ENCODE data around the gene EML1. TPM values are rescaled to one million over a fixed set of nuclear protein-coding genes. Genes with fewer than 3 reads are reported as not detected.

The EML1 gene
- total RNA-seq, 1 experiment from 2014 or later: 7.2 TPM

DNA sequence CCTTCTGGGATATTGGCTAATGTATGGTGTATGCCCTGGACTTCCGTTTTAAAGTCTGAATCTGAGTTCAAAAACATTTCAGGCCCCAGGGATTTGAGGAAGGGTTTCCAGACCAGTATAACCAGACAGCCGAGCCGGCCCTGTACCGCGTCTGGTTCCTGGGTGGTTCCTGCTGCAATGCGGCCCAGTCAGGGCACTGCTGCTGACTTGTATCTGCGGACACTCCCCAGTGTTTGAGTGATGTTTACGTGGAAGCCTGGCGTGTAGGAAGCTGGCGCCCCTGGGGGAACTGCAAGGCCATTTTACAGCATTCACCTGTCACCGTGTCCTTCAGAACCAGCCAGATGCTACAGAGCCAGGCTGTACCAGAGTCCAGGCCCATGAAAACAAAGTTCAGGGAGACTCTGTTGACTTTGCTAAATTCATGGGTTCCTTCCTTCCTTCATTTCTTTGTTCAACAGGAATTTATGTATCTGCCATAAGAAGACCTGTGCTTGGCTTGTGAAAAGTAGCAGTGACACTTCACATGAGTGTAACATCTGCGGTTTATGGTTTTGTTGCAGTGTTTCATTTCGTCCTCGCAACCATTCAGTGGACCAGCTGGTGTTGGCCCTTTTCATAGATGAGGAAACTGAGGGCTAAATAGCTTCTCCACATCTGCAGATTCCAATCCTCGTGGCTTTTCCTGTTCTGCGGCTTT, 16.8 kb downstream of the EML1 start:
- CTCF ChIA-PET: no interaction called here
- H3K4me3 Mint-ChIP-seq (ENCODE audit: unreplicated experiment): no peak overlapping the region
- Histone ChIP-seq H3K36me3 (ENCODE audit: control insufficient read depth, insufficient read depth, low read length) (no peaks in the 10 kb centered on the region), H3K4me3 (ENCODE audit: low read depth, low read length) (no peak overlapping the region), H3K4me1 (no peaks in the 10 kb centered on the region), H3K27me3 (replicated peaks; ENCODE audit: control insufficient read depth, insufficient read depth, low read length) (no peaks in the 10 kb centered on the region), H3K9me3 (no peaks in the 10 kb centered on the region)
- no peaks in the 10 kb centered on the region for H3K4me1 Mint-ChIP-seq (ENCODE audit: low read depth, unreplicated experiment)
- no peaks in the 10 kb centered on the region for H3K9me3 Mint-ChIP-seq (ENCODE audit: unreplicated experiment)
- no TSS peak for BruUV-seq (replicated peaks)
- no peak for DNase-seq
- no peak overlapping the region for H3K27ac Mint-ChIP-seq (ENCODE audit: unreplicated experiment)
- H3K27me3 Mint-ChIP-seq (ENCODE audit: insufficient read depth, unreplicated experiment): peaks cover 4% of the 10 kb centered on the region
- POLR2A ChIA-PET: no interaction called here
- intact Hi-C loops (cut with micrococcal nuclease; ENCODE audit: unreplicated experiment): loop anchor here (5.0 kb wide), 1 partner anchor 78 kb away; no protein-coding TSS in a partner anchor
- peaks cover 6% of the 10 kb centered on the region for H3K36me3 Mint-ChIP-seq (ENCODE audit: insufficient read depth, unreplicated experiment)
- TF ChIP-seq, protein P1, sequence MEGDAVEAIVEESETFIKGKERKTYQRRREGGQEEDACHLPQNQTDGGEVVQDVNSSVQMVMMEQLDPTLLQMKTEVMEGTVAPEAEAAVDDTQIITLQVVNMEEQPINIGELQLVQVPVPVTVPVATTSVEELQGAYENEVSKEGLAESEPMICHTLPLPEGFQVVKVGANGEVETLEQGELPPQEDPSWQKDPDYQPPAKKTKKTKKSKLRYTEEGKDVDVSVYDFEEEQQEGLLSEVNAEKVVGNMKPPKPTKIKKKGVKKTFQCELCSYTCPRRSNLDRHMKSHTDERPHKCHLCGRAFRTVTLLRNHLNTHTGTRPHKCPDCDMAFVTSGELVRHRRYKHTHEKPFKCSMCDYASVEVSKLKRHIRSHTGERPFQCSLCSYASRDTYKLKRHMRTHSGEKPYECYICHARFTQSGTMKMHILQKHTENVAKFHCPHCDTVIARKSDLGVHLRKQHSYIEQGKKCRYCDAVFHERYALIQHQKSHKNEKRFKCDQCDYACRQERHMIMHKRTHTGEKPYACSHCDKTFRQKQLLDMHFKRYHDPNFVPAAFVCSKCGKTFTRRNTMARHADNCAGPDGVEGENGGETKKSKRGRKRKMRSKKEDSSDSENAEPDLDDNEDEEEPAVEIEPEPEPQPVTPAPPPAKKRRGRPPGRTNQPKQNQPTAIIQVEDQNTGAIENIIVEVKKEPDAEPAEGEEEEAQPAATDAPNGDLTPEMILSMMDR (IDR thresholded peaks at IDR 0.05; ENCODE audit: insufficient read depth in 1 of 2, low read depth in 1 of 2, low read length in 1 of 2, severe bottlenecking in 1 of 2, unreplicated experiment in 1 of 2): no peak

GRCh38 chr14:99810559-99810874, 17.3 kb downstream of the EML1 start:
- no peaks in the 10 kb centered on the region for H3K9me3 Mint-ChIP-seq (ENCODE audit: unreplicated experiment)
- intact Hi-C loops (cut with micrococcal nuclease; ENCODE audit: unreplicated experiment): no loop called here
- H3K4me1 Mint-ChIP-seq (ENCODE audit: low read depth, unreplicated experiment): no peaks in the 10 kb centered on the region
- Histone ChIP-seq H3K9me3 (no peaks in the 10 kb centered on the region), H3K4me3 (ENCODE audit: low read depth, low read length) (no peak overlapping the region), H3K4me1 (no peaks in the 10 kb centered on the region), H3K36me3 (ENCODE audit: control insufficient read depth, insufficient read depth, low read length) (no peaks in the 10 kb centered on the region), H3K27me3 (replicated peaks; ENCODE audit: control insufficient read depth, insufficient read depth, low read length) (no peaks in the 10 kb centered on the region)
- no peak overlapping the region for H3K27ac Mint-ChIP-seq (ENCODE audit: unreplicated experiment)
- POLR2A ChIA-PET: no interaction called here
- CTCF ChIA-PET: no interaction called here
- H3K4me3 Mint-ChIP-seq (ENCODE audit: unreplicated experiment): no peak overlapping the region
- DNase-seq: no peak
- no TSS peak for BruUV-seq (replicated peaks)
- TF ChIP-seq, protein P1 (IDR thresholded peaks at IDR 0.05; ENCODE audit: insufficient read depth in 1 of 2, low read depth in 1 of 2, low read length in 1 of 2, severe bottlenecking in 1 of 2, unreplicated experiment in 1 of 2): no peak
- H3K36me3 Mint-ChIP-seq (ENCODE audit: insufficient read depth, unreplicated experiment): peaks cover 6% of the 10 kb centered on the region
- peaks cover 2% of the 10 kb centered on the region for H3K27me3 Mint-ChIP-seq (ENCODE audit: insufficient read depth, unreplicated experiment)

GRCh38 chr14:99812096-99812750, 19.0 kb downstream of the EML1 start:
- Histone ChIP-seq H3K36me3 (ENCODE audit: control insufficient read depth, insufficient read depth, low read length) (no peaks in the 10 kb centered on the region), H3K4me3 (ENCODE audit: low read depth, low read length) (no peak overlapping the region), H3K4me1 (no peaks in the 10 kb centered on the region), H3K9me3 (no peaks in the 10 kb centered on the region), H3K27me3 (replicated peaks; ENCODE audit: control insufficient read depth, insufficient read depth, low read length) (no peaks in the 10 kb centered on the region)
- H3K36me3 Mint-ChIP-seq (ENCODE audit: insufficient read depth, unreplicated experiment): peaks cover 6% of the 10 kb centered on the region
- DNase-seq: no peak
- intact Hi-C loops (cut with micrococcal nuclease; ENCODE audit: unreplicated experiment): no loop called here
- no peaks in the 10 kb centered on the region for H3K9me3 Mint-ChIP-seq (ENCODE audit: unreplicated experiment)
- TF ChIP-seq, protein P1 (IDR thresholded peaks at IDR 0.05; ENCODE audit: insufficient read depth in 1 of 2, low read depth in 1 of 2, low read length in 1 of 2, severe bottlenecking in 1 of 2, unreplicated experiment in 1 of 2): no peak
- peaks cover 2% of the 10 kb centered on the region for H3K27me3 Mint-ChIP-seq (ENCODE audit: insufficient read depth, unreplicated experiment)
- BruUV-seq (replicated peaks): no TSS peak
- no peak overlapping the region for H3K4me3 Mint-ChIP-seq (ENCODE audit: unreplicated experiment)
- POLR2A ChIA-PET: no interaction called here
- H3K4me1 Mint-ChIP-seq (ENCODE audit: low read depth, unreplicated experiment): no peaks in the 10 kb centered on the region
- CTCF ChIA-PET: no interaction called here
- H3K27ac Mint-ChIP-seq (ENCODE audit: unreplicated experiment): no peak overlapping the region
